ENCODE data around the gene SIGLEC15.

GRCh38 chr18:45821026-45821425, 4.4 kb upstream of the SIGLEC15 start:
- TF ChIP-seq CTCF (conservative IDR thresholded peaks at IDR 0.05; ENCODE audit: low read depth, low read length) (no peak), EZH2 (IDR thresholded peaks at IDR 0.05; ENCODE audit: borderline replicate concordance, low read depth, low read length, poor library complexity, severe bottlenecking) (no peak)

All from A673 (cell line).